H1 (cell line): ENCODE results near the gene UNC93A. TPM values are rescaled to one million over a fixed set of nuclear protein-coding genes. Genes with fewer than 3 reads are reported as not detected.

Experiments
- CTCF ChIA-PET: fragments of 300-600 bp; sonication (Branson Sonifier 250); formaldehyde crosslinking; loops from one replicate; lab custom pipeline; 2021; ENCODE audit not compliant: partially characterized antibody; lab: Charles Lee
- POLR2A ChIA-PET: fragments of 300-600 bp; sonication (Branson Sonifier 250); formaldehyde crosslinking; loops from one replicate; lab custom pipeline; 2021; ENCODE audit warnings: inconsistent platforms; ENCODE audit not compliant: partially characterized antibody; lab: Charles Lee
- DNase-seq, 2 experiments: peaks; one replicate each; pipeline versions ENCODE4 v3.0.0 to v3.0.0-alpha.2; 2010 to 2022; ENCODE audit warnings: low spot score in 2 of 2, low read depth in 1 of 2, mixed read lengths in 1 of 2
- FAIRE-seq: peaks from 2 replicates; lab custom pipeline; 2011; peaks lifted over from hg19 to GRCh38; lab: Jason Lieb, UNC
- H2AFZ ChIP-seq: 2 replicates; pipeline ENCODE4 v1.8.1; 2012; ENCODE audit warnings: low read length, inconsistent platforms
- H2AK5ac ChIP-seq: 2 replicates; pipeline ENCODE4 v1.6.1; 2013; ENCODE audit warnings: low read depth, low read length
- H2BK120ac ChIP-seq: replicated peaks from 2 replicates; pipeline ENCODE3; 2013; ENCODE audit warnings: low read depth, low read length, inconsistent platforms
- H2BK12ac ChIP-seq: 2 replicates; pipeline ENCODE4 v1.6.1; 2013; ENCODE audit warnings: low read depth, low read length
- H2BK15ac ChIP-seq: 2 replicates; pipeline ENCODE4 v1.6.1; 2013; ENCODE audit warnings: low read length
- H2BK20ac ChIP-seq: 2 replicates; pipeline ENCODE4 v1.6.1; 2013; ENCODE audit warnings: low read length
- H2BK5ac ChIP-seq: 2 replicates; pipeline ENCODE4 v1.6.1; 2013; ENCODE audit warnings: low read depth, low read length
- H3K14ac ChIP-seq: 2 replicates; pipeline ENCODE4 v1.6.1; 2013; ENCODE audit warnings: inconsistent platforms; ENCODE audit not compliant: insufficient read length
- H3K18ac ChIP-seq: 2 replicates; pipeline ENCODE4 v1.6.1; 2013; ENCODE audit warnings: low read length; ENCODE audit errors: extremely low read depth
- H3K23ac ChIP-seq: 2 replicates; pipeline ENCODE4 v1.6.1; 2013; ENCODE audit warnings: inconsistent platforms; ENCODE audit not compliant: insufficient read length
- H3K23me2 ChIP-seq: 2 replicates; pipeline ENCODE4 v1.6.1; 2013; ENCODE audit warnings: low read depth, low read length
- H3K27ac ChIP-seq: 2 replicates; pipeline ENCODE4 v1.6.1; 2011; ENCODE audit warnings: low read depth, low read length, inconsistent platforms
- H3K27me3 ChIP-seq, 4 experiments: replicated peaks in 1 of 4; 1 replicate in 1 of 4; 2 replicates in 3 of 4; pipeline versions ENCODE4 v1.6.1 to v1.8.1; 2011 to 2013; ENCODE audit warnings: low read length in 3 of 4, mild to moderate bottlenecking in 3 of 4, inconsistent platforms in 2 of 4, mixed read lengths in 2 of 4, moderate library complexity in 1 of 4; ENCODE audit not compliant: control insufficient read depth in 3 of 4, insufficient read depth in 3 of 4; ENCODE audit errors: extremely low read depth in 1 of 4
- H3K36me3 ChIP-seq, 4 experiments: 2 replicates each; pipeline versions ENCODE4 v1.6.1 to v1.8.1; 2011 to 2013; ENCODE audit warnings: mild to moderate bottlenecking in 4 of 4, low read length in 3 of 4, moderate library complexity in 2 of 4, control low read depth in 1 of 4, inconsistent platforms in 1 of 4; ENCODE audit not compliant: insufficient read depth in 4 of 4, control insufficient read depth in 2 of 4
- H3K4ac ChIP-seq: replicated peaks from 2 replicates; pipeline ENCODE3; 2013; ENCODE audit warnings: low read length, low read depth, mixed read lengths, inconsistent platforms; ENCODE audit not compliant: insufficient read length
- H3K4me1 ChIP-seq, 4 experiments: replicated peaks in 1 of 4; 1 replicate in 1 of 4; 2 replicates in 3 of 4; pipeline versions ENCODE4 v1.6.1 to v1.8.1; 2011 to 2013; ENCODE audit warnings: low read length in 3 of 4, inconsistent platforms in 2 of 4, mixed read lengths in 1 of 4; ENCODE audit not compliant: insufficient read depth in 4 of 4, control insufficient read depth in 3 of 4
- H3K4me2 ChIP-seq, 2 experiments: 2 replicates each; pipeline versions ENCODE4 v1.6.1 to v1.8.1; 2011 to 2013; ENCODE audit warnings: low read depth in 2 of 2, low read length in 2 of 2, control low read depth in 1 of 2, inconsistent platforms in 1 of 2, mild to moderate bottlenecking in 1 of 2; ENCODE audit not compliant: insufficient read depth in 1 of 2
- H3K4me3 ChIP-seq, 4 experiments: fragments of 200-600, 300-600 bp in 1 of 4; sonication (generic), shearing (Covaris generic), sonication (Bioruptor Twin) in 1 of 4; 2 replicates each; pipeline versions ENCODE4 v1.5.1 to v1.8.1; 2011 to 2016; ENCODE audit warnings: low read length in 4 of 4, low read depth in 3 of 4, control low read depth in 2 of 4, inconsistent platforms in 2 of 4, mild to moderate bottlenecking in 2 of 4, mixed read lengths in 1 of 4, moderate library complexity in 1 of 4; ENCODE audit not compliant: insufficient read depth in 2 of 4; ENCODE audit errors: extremely low read depth in 1 of 4
- H3K56ac ChIP-seq: replicated peaks from 2 replicates; pipeline ENCODE3; 2013; ENCODE audit warnings: low read depth, mild to moderate bottlenecking, mixed read lengths, low read length, inconsistent platforms; ENCODE audit not compliant: insufficient read length
- H3K79me1 ChIP-seq: 2 replicates; pipeline ENCODE4 v1.6.1; 2013; ENCODE audit warnings: low read depth, low read length, control low read depth
- H3K79me2 ChIP-seq, 2 experiments: 2 replicates each; pipeline versions ENCODE4 v1.6.1 to v1.8.1; 2012 to 2013; ENCODE audit warnings: low read length in 2 of 2, mild to moderate bottlenecking in 2 of 2, inconsistent platforms in 1 of 2; ENCODE audit not compliant: insufficient read depth in 2 of 2, control insufficient read depth in 1 of 2
- H3K9ac ChIP-seq, 4 experiments: replicated peaks in 1 of 4; 1 replicate in 1 of 4; 2 replicates in 3 of 4; pipeline versions ENCODE4 v1.6.1 to v1.8.1; 2011 to 2013; ENCODE audit warnings: low read depth in 3 of 4, low read length in 3 of 4, control low read depth in 2 of 4, mild to moderate bottlenecking in 2 of 4, moderate library complexity in 2 of 4, inconsistent platforms in 1 of 4; ENCODE audit errors: extremely low read depth in 1 of 4
- H3K9me3 ChIP-seq, 2 experiments: 2 replicates each; pipeline versions ENCODE4 v1.6.1 to v1.8.1; 2012 to 2013; ENCODE audit warnings: mild to moderate bottlenecking in 2 of 2, moderate library complexity in 2 of 2, control low read depth in 1 of 2, inconsistent platforms in 1 of 2, low read depth in 1 of 2, low read length in 1 of 2, mixed read lengths in 1 of 2; ENCODE audit not compliant: insufficient read depth in 2 of 2
- H4K20me1 ChIP-seq, 2 experiments: replicated peaks in 1 of 2; 2 replicates each; pipeline versions ENCODE3 to v1.8.1; 2011 to 2013; ENCODE audit warnings: inconsistent platforms in 2 of 2, low read length in 2 of 2, mild to moderate bottlenecking in 1 of 2; ENCODE audit not compliant: insufficient read depth in 2 of 2, control insufficient read depth in 1 of 2
- H4K5ac ChIP-seq: 2 replicates; pipeline ENCODE4 v1.6.1; 2013; ENCODE audit warnings: low read length, low read depth, mixed read lengths, inconsistent platforms; ENCODE audit not compliant: insufficient read length
- H4K8ac ChIP-seq: 2 replicates; pipeline ENCODE4 v1.8.0; 2013; ENCODE audit warnings: mild to moderate bottlenecking, moderate library complexity, low read length, inconsistent platforms; ENCODE audit not compliant: insufficient read depth; ENCODE audit errors: extremely low read depth
- H4K91ac ChIP-seq: replicated peaks from 2 replicates; pipeline ENCODE3; 2013; ENCODE audit warnings: low read length, mixed read lengths, inconsistent platforms; ENCODE audit not compliant: insufficient read length
- BRCA1 ChIP-seq: IDR thresholded peaks from 2 replicates; pipeline ENCODE4 v1.6.1; 2012; ENCODE audit warnings: low read depth, low read length, improper control_type of control experiment
- CHD1 ChIP-seq: IDR thresholded peaks from 2 replicates; pipeline ENCODE4 v1.6.1; 2012; ENCODE audit warnings: low read depth, low read length, improper control_type of control experiment
- CHD2 ChIP-seq: IDR thresholded peaks from 2 replicates; pipeline ENCODE4 v1.6.1; 2012; ENCODE audit warnings: low read length, improper control_type of control experiment
- EGR1 ChIP-seq: IDR thresholded peaks from 2 replicates; pipeline ENCODE4 v1.6.1; 2011; ENCODE audit warnings: low read depth, low read length, borderline replicate concordance
- HDAC6 ChIP-seq: IDR thresholded peaks from one replicate; pipeline ENCODE4 v1.7.1; 2012; ENCODE audit warnings: low read depth, mild to moderate bottlenecking, inconsistent platforms, low read length, moderate library complexity
- POLR2A ChIP-seq, 2 experiments: IDR thresholded peaks; 1 replicate in 1 of 2; 2 replicates in 1 of 2; pipeline ENCODE4 v1.6.1; 2011; ENCODE audit warnings: low read depth in 2 of 2, low read length in 2 of 2, mild to moderate bottlenecking in 2 of 2; ENCODE audit errors: control extremely low read depth in 1 of 2
- SRF ChIP-seq: IDR thresholded peaks from 2 replicates; pipeline ENCODE4 v1.6.1; 2011; ENCODE audit warnings: mild to moderate bottlenecking, low read depth, low read length, moderate library complexity
- TAF1 ChIP-seq: IDR thresholded peaks from 2 replicates; pipeline ENCODE4 v1.6.1; 2011; ENCODE audit warnings: mild to moderate bottlenecking, low read depth, low read length
- WGBS, 2 experiments: shearing (Covaris generic) in 1 of 2; methylation state at CpG; one replicate each; pipeline versions ENCODE4 v1.1.6 to v1.1.7; 2013 to 2015; ENCODE audit warnings: low lambda C conversion rate in 2 of 2, mixed read lengths in 2 of 2, inconsistent platforms in 1 of 2, low coverage in 1 of 2, missing lambda C conversion rate in 1 of 2; ENCODE audit not compliant: insufficient replicate concordance in 2 of 2, insufficient coverage in 1 of 2, insufficient read length in 1 of 2; ENCODE audit errors: extremely low coverage in 1 of 2, missing lambda C conversion rate in 1 of 2; 5-methylcytosine and 5-hydroxymethylcytosine counted together
- polyA plus RNA-seq, 7 experiments: library from polyadenylated mRNA; depleted of rRNA in 3 of 7; stranded (reverse) in 5 of 7; unstranded in 2 of 7; fragments of >200 nt in 5 of 7; fragments of 200-250 nt in 2 of 7; gene quantifications; 1 replicate in 5 of 7; 2 replicates in 1 of 7; 4 replicates in 1 of 7; pipeline versions ENCODE4 v1.2.1 to v1.2.3, GENCODE V29; 2011 to 2013; ENCODE audit warnings: missing spikeins in 2 of 7, mixed read lengths in 2 of 7
- total RNA-seq: library from RNA; stranded (reverse); fragmentation: NEBNext Ultra II Directional; extraction: Animal tissue kit (Norgen Biotek cat#: 25700); gene quantifications from 2 replicates; pipeline ENCODE4 v1.2.1, GENCODE V29; 2021
- TF ChIP-seq, protein P1 (sequence below): IDR thresholded peaks from 2 replicates; pipeline ENCODE4 v1.6.1; 2012; ENCODE audit warnings: inconsistent platforms

The UNC93A gene
- total and polyA plus RNA-seq, 2 of the 8 experiments (the other 6 are each of a cell fraction or from before 2014, with no cell fraction given), result 0.39 TPM; not detected in 1

DNA sequence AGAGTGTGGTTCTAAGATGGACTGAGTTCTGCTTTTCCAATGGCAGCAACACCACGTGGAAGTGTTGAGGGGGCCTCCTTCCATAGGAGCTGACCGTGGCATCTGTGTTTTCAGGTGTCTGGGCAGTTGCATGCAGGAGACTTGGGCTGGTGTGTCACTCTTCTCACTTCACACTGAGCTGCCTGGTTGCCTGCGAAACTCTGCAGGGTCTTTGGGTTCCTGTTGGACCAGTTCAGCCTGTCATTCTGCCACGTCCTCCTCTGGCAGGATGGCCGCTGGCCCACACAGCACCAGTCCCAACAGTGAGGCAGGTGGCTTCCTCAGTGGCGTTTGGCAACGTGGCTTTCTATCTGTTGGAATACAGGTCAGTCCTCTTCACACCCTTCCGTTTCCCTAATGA, 16.1 kb upstream of the UNC93A start:
- POLR2A ChIA-PET, result interaction anchor here (1.2 kb wide), 1 partner anchor 27 kb away, joined by 3 read pairs; no protein-coding TSS in a partner anchor
- Histone ChIP-seq H2BK120ac (no peak overlapping the region), H4K20me1 (no peaks in the 10 kb centered on the region), H2AFZ (no peak overlapping the region), H3K14ac (no peak overlapping the region), H3K4ac (no peak overlapping the region), H3K36me3 (no peaks in the 10 kb centered on the region), H4K91ac (no peak overlapping the region), H3K9ac (no peak overlapping the region), H3K18ac (no peak overlapping the region), H2AK5ac (peak overlapping the region; percentile 47; the same call in 1 of the 2 replicates), H4K8ac (no peak overlapping the region; the same call in 1 of the 2 replicates), H3K27ac (no peak overlapping the region), H2BK20ac (0 out of 2 replicates have a peak overlapping the region, but pooled peaks have one; percentile 64), H3K9me3 (no peaks in the 10 kb centered on the region), H3K4me2 (no peak overlapping the region), H2BK15ac (peak overlapping the region; percentile 97), H3K56ac (no peak overlapping the region), H3K23me2 (no peaks in the 10 kb centered on the region), H2BK5ac (no peak overlapping the region), H3K23ac (no peak overlapping the region), H4K5ac (no peak overlapping the region), H3K79me1 (no peaks in the 10 kb centered on the region), H3K27me3 (peaks cover 0 to 4% (median 0%) of the 10 kb centered on the region in 4 experiments; a peak in 2 of 7 replicates), H3K79me2 (no peaks in the 10 kb centered on the region), H3K4me3 (no peak overlapping the region), H3K4me1 (peaks cover 0 to 10% (median 6%) of the 10 kb centered on the region in 4 experiments; a peak in 6 of 7 replicates), H2BK12ac (peak overlapping the region; percentile 86; the same call in 1 of the 2 replicates)
- FAIRE-seq (no peak), DNase-seq (peak in 1 of 2 experiments; percentile 32)
- CTCF ChIA-PET, result interaction anchor here (1.1 to 1.9 kb wide), 5 partner anchors 10 to 27 kb away, joined by 3 to 7 read pairs (median 6); no protein-coding TSS in a partner anchor
- TF ChIP-seq, protein P1, sequence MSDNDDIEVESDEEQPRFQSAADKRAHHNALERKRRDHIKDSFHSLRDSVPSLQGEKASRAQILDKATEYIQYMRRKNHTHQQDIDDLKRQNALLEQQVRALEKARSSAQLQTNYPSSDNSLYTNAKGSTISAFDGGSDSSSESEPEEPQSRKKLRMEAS, result no peak
- no peak for TF ChIP-seq HDAC6
- no peak for TF ChIP-seq CHD1
- no peak for TF ChIP-seq TAF1
- TF ChIP-seq EGR1, result no peak
- no peak for TF ChIP-seq CHD2
- TF ChIP-seq SRF, result no peak
- no peak for TF ChIP-seq POLR2A (IDR thresholded peaks at IDR 0.05; ENCODE audit: control extremely low read depth in 1 of 2, low read depth in 2 of 2, low read length in 2 of 2)
- no peak for TF ChIP-seq BRCA1
- WGBS, 2 experiments, result 96% methylated on average over 8 of the region's 8 CpGs; no CpG with 5 or more reads in 1 of the 2 experiments
